ENCODE measurements around the gene MYLK. TPM values are rescaled to one million over a fixed set of nuclear protein-coding genes. Genes with fewer than 3 reads are reported as not detected.

Gene MYLK
- total and polyA plus RNA-seq, 2 experiments from 2014 or later, result 13.1 to 27.1 TPM

- DNase-seq (ENCODE audit: low spot score), result no peak
- Histone ChIP-seq H3K27me3 (no peaks in the 10 kb centered on the region), H3K9me2 (replicated peaks; ENCODE audit: insufficient read depth) (no peaks in the 10 kb centered on the region), H3K27ac (no peak overlapping the region), H3K36me3 (replicated peaks; ENCODE audit: insufficient read depth, low read depth) (no peaks in the 10 kb centered on the region), H3K4me2 (no peak overlapping the region), H3K9me3 (ENCODE audit: low read depth) (no peaks in the 10 kb centered on the region), H3K4me1 (ENCODE audit: insufficient read depth) (no peaks in the 10 kb centered on the region), H4K20me1 (ENCODE audit: insufficient read depth, poor library complexity, severe bottlenecking) (no peaks in the 10 kb centered on the region), H3K4me3 (no peak overlapping the region), H2AFZ (no peak overlapping the region), H3K79me2 (no peaks in the 10 kb centered on the region)
- WGBS (ENCODE audit: low lambda C conversion rate, missing lambda C conversion rate), result 100% methylated on average over 1 of the region's 1 CpG
- TF ChIP-seq EZH2 (IDR thresholded peaks at IDR 0.05; ENCODE audit: borderline replicate concordance) (no peak), EZH2phosphoT487 (IDR thresholded peaks at IDR 0.05; ENCODE audit: low read depth, severe bottlenecking, unreplicated experiment) (no peak)
- TF ChIP-seq, protein P1, sequence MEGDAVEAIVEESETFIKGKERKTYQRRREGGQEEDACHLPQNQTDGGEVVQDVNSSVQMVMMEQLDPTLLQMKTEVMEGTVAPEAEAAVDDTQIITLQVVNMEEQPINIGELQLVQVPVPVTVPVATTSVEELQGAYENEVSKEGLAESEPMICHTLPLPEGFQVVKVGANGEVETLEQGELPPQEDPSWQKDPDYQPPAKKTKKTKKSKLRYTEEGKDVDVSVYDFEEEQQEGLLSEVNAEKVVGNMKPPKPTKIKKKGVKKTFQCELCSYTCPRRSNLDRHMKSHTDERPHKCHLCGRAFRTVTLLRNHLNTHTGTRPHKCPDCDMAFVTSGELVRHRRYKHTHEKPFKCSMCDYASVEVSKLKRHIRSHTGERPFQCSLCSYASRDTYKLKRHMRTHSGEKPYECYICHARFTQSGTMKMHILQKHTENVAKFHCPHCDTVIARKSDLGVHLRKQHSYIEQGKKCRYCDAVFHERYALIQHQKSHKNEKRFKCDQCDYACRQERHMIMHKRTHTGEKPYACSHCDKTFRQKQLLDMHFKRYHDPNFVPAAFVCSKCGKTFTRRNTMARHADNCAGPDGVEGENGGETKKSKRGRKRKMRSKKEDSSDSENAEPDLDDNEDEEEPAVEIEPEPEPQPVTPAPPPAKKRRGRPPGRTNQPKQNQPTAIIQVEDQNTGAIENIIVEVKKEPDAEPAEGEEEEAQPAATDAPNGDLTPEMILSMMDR (IDR thresholded peaks at IDR 0.05; ENCODE audit: poor library complexity), result no peak
Measured at GRCh38 chr3:123841476-123842238, 42.5 kb downstream of the MYLK start.

DNA sequence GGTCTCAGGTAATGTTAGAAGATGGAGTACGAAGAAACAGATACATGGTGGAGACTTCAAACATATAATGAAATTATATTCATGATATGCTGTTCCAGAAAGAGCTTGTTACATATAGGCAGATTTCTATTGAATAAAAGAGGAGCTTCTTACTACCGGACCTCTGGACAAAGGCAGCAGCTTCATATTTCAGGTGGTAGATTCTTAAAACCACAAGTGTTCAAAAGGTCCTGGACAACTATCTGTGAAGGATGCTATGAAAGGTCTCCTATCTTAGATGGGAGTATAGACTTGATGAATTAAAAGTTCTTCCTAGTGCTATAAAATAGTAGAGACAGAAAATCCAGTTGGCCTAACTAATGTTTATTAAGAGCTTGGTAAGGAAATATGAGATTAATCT, 43.2 kb downstream of the MYLK start:
- Histone ChIP-seq H4K20me1 (ENCODE audit: insufficient read depth, poor library complexity, severe bottlenecking) (no peaks in the 10 kb centered on the region), H3K79me2 (no peaks in the 10 kb centered on the region), H3K27me3 (no peaks in the 10 kb centered on the region), H3K36me3 (replicated peaks; ENCODE audit: insufficient read depth, low read depth) (no peaks in the 10 kb centered on the region), H3K9me3 (ENCODE audit: low read depth) (no peaks in the 10 kb centered on the region), H2AFZ (no peak overlapping the region), H3K9me2 (replicated peaks; ENCODE audit: insufficient read depth) (no peaks in the 10 kb centered on the region), H3K4me1 (ENCODE audit: insufficient read depth) (no peaks in the 10 kb centered on the region), H3K4me2 (no peak overlapping the region), H3K4me3 (no peak overlapping the region), H3K27ac (no peak overlapping the region)
- 98% methylated on average over 2 of the region's 2 CpGs for WGBS (ENCODE audit: low lambda C conversion rate, missing lambda C conversion rate)
- TF ChIP-seq EZH2phosphoT487 (IDR thresholded peaks at IDR 0.05; ENCODE audit: low read depth, severe bottlenecking, unreplicated experiment) (no peak), EZH2 (IDR thresholded peaks at IDR 0.05; ENCODE audit: borderline replicate concordance) (no peak)
- TF ChIP-seq, protein P1 (IDR thresholded peaks at IDR 0.05; ENCODE audit: poor library complexity), result no peak
- DNase-seq (ENCODE audit: low spot score), result no peak

DNA sequence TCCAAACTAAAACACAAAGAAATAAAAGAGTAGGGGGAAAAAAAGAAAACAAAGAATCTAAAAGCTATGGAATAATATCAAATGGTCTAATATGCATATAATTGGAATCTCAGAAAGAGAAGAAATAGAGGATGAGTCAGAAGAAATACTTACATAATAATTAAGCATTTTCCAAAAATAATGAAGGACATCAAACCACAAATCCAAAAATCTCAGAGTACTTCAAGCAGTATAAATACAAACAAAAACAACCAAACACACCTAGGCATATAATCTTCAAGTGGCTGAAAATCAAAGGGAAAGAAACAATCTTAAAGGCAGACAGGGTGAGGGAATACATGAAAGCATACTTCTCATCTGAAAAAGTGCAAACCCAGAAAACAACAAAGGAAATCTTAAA, 46.3 kb downstream of the MYLK start:
- TF ChIP-seq, protein P1 (IDR thresholded peaks at IDR 0.05; ENCODE audit: poor library complexity), result no peak
- TF ChIP-seq EZH2 (IDR thresholded peaks at IDR 0.05; ENCODE audit: borderline replicate concordance) (no peak), EZH2phosphoT487 (IDR thresholded peaks at IDR 0.05; ENCODE audit: low read depth, severe bottlenecking, unreplicated experiment) (no peak)
- Histone ChIP-seq H4K20me1 (ENCODE audit: insufficient read depth, poor library complexity, severe bottlenecking) (no peaks in the 10 kb centered on the region), H3K27ac (no peak overlapping the region), H3K9me2 (replicated peaks; ENCODE audit: insufficient read depth) (no peaks in the 10 kb centered on the region), H3K27me3 (no peaks in the 10 kb centered on the region), H3K4me2 (no peak overlapping the region), H2AFZ (no peak overlapping the region), H3K79me2 (no peaks in the 10 kb centered on the region), H3K4me1 (ENCODE audit: insufficient read depth) (no peaks in the 10 kb centered on the region), H3K4me3 (no peak overlapping the region), H3K9me3 (ENCODE audit: low read depth) (no peaks in the 10 kb centered on the region), H3K36me3 (replicated peaks; ENCODE audit: insufficient read depth, low read depth) (no peaks in the 10 kb centered on the region)
- DNase-seq (ENCODE audit: low spot score), result no peak
